ENCODE measurements around the gene PKN3.

DNA sequence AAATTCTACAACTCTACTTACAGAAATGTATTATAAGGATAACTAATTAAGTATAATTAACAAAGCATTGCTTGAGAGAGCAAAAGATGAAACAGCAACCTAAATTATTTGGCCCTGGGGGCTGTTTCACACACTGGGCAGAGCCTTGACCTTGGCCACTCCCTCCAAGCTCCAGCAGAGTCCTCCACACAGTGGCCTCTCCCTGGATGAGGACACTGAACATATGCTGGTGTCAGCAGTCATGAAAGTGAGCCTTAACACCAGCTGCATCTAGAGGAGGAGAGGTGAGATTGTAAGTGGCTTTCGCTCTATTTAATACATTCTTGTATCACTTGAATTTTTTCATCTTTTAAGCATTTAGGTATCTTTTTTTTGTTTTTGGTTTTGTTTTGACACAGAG is 44.9 kb downstream of the PKN3 start:
- TF ChIP-seq, protein P1, sequence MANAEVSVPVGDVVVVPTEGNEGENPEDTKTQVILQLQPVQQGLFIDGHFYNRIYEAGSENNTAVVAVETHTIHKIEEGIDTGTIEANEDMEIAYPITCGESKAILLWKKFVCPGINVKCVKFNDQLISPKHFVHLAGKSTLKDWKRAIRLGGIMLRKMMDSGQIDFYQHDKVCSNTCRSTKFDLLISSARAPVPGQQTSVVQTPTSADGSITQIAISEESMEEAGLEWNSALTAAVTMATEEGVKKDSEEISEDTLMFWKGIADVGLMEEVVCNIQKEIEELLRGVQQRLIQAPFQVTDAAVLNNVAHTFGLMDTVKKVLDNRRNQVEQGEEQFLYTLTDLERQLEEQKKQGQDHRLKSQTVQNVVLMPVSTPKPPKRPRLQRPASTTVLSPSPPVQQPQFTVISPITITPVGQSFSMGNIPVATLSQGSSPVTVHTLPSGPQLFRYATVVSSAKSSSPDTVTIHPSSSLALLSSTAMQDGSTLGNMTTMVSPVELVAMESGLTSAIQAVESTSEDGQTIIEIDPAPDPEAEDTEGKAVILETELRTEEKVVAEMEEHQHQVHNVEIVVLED (CRISPR knock-in tag; IDR thresholded peaks at IDR 0.05; ENCODE audit: borderline replicate concordance): no peak
- TF ChIP-seq CHD2 (IDR thresholded peaks at IDR 0.05; ENCODE audit: low read depth, low read length) (no peak), MAFK (conservative IDR thresholded peaks at IDR 0.05 in 1 of 2, IDR thresholded peaks at IDR 0.05 in 1 of 2; ENCODE audit: low read length in 2 of 2) (no peak), NR3C1 (CRISPR knock-in tag; IDR thresholded peaks at IDR 0.05) (no peak), ZNF335 (CRISPR knock-in tag; IDR thresholded peaks at IDR 0.05) (no peak), JUNB (CRISPR knock-in tag; IDR thresholded peaks at IDR 0.05; ENCODE audit: borderline replicate concordance) (no peak), ZKSCAN5 (CRISPR knock-in tag; IDR thresholded peaks at IDR 0.05) (no peak)
- TF ChIP-seq, protein P2, sequence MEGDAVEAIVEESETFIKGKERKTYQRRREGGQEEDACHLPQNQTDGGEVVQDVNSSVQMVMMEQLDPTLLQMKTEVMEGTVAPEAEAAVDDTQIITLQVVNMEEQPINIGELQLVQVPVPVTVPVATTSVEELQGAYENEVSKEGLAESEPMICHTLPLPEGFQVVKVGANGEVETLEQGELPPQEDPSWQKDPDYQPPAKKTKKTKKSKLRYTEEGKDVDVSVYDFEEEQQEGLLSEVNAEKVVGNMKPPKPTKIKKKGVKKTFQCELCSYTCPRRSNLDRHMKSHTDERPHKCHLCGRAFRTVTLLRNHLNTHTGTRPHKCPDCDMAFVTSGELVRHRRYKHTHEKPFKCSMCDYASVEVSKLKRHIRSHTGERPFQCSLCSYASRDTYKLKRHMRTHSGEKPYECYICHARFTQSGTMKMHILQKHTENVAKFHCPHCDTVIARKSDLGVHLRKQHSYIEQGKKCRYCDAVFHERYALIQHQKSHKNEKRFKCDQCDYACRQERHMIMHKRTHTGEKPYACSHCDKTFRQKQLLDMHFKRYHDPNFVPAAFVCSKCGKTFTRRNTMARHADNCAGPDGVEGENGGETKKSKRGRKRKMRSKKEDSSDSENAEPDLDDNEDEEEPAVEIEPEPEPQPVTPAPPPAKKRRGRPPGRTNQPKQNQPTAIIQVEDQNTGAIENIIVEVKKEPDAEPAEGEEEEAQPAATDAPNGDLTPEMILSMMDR (CRISPR knock-in tag; IDR thresholded peaks at IDR 0.05): no peak
- TF ChIP-seq, protein P3, sequence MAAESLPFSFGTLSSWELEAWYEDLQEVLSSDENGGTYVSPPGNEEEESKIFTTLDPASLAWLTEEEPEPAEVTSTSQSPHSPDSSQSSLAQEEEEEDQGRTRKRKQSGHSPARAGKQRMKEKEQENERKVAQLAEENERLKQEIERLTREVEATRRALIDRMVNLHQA (CRISPR knock-in tag; IDR thresholded peaks at IDR 0.05): no peak
